Measurements from ENCODE around the gene EDRF1. TPM values are rescaled to one million over a fixed set of nuclear protein-coding genes. Genes with fewer than 3 reads are reported as not detected.

Gene EDRF1
- total RNA-seq, 1 donor from 2014 or later: 9.9 TPM

DNA sequence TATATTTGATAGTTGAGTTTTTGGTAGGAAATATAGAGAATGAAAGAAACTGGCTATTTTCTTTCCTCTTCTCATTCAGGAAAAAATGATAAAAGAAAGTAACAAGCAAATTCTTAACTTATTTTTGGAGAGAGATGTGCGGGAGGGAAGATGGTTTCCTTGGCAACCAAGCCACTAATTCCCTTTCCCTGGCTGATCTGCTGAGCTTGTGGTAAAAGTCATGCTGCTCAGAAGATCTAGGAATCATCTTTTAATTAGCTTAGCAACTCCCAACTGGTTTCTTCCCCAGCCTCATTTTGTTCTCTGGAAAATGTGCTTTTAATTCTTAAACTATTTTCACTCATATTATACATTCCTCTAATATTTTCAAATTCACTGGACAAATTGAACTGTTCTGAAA is 91.7 kb downstream of the EDRF1 start:
- ATAC-seq: no peak
- intact Hi-C loops (cut with micrococcal nuclease): no loop called here
- DNase-seq: no peak

DNA sequence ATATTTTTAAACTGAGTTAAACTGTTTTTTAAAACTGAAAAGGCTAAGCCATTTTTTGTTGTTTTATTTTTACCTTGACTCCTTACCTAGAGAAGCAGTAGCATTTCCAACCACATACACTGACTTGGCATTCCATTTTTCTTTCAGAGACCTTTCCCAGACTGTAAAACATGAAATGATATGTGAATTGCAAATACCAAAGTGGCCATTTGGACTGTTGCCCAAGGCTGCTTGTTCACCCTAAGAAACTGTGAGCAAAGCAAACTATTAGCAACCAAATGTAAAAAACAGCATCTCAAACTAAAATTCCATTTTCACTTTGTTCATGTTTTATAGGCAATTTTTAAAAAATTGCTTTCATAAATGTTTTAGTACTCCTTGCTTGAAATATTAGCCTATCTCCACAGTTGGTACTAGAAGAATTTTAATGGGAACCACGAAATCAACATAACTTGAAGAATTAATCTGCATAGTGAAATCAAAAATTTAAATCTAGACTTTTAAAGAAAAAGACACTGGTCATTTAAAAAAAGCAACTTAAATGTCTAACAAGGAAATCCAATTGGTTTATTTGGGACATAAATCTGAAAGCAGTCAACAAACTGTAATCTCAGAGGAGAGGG is 92.7 kb downstream of the EDRF1 start:
- intact Hi-C loops (cut with micrococcal nuclease): no loop called here
- ATAC-seq (no peak), DNase-seq (no peak)

Other genes with a start within 250 kb of the EDRF1 start
- not detected for gene TEX36, start 36.5 kb upstream of the EDRF1 start, total RNA-seq
- gene MMP21, start 56.1 kb downstream of the EDRF1 start, total RNA-seq: not detected
- 75.2 TPM for gene UROS, start 103.5 kb downstream of the EDRF1 start, total RNA-seq
- 43.4 TPM for gene BCCIP, start 103.8 kb downstream of the EDRF1 start, total RNA-seq
- 48.1 TPM for gene DHX32, start 161.6 kb downstream of the EDRF1 start, total RNA-seq
- gene FANK1, start 176.9 kb downstream of the EDRF1 start, total RNA-seq: 0.35 TPM